Prostate gland (tissue), 2 donors: Measurements from ENCODE around the gene ATRN. TPM values are rescaled to one million over a fixed set of nuclear protein-coding genes. Genes with fewer than 3 reads are reported as not detected.

Source experiments
- DNase-seq: peaks from one replicate; pipeline ENCODE4 v3.0.0-alpha.2; 2019; ENCODE audit warnings: low spot score
- H3K27ac ChIP-seq, 2 donors: fragments of 200-600 bp; sonication (generic); 2 replicates each; pipeline ENCODE4 v1.5.1; 2017 to 2019
- H3K27me3 ChIP-seq: fragments of 200-600 bp; sonication (generic); replicated peaks from 2 replicates; pipeline ENCODE4 v1.5.1; 2019; ENCODE audit not compliant: insufficient read depth
- H3K36me3 ChIP-seq, 2 donors: fragments of 200-600 bp; sonication (generic); 1 replicate in 1 of 2; 2 replicates in 1 of 2; pipeline versions ENCODE4 v1.5.1 to v1.8.1; 2017 to 2019
- H3K4me1 ChIP-seq: fragments of 200-600 bp; sonication (generic); replicated peaks from 2 replicates; pipeline ENCODE4 v1.5.1; 2019
- H3K4me3 ChIP-seq, 2 donors: fragments of 200-600 bp; sonication (generic); 2 replicates each; pipeline ENCODE4 v1.5.1; 2017 to 2019
- H3K9me3 ChIP-seq: fragments of 200-600 bp; sonication (generic); 2 replicates; pipeline ENCODE4 v1.5.1; 2017
- CTCF ChIP-seq, 4 experiments: fragments of 200-600 bp in 2 of 4; fragments of 450-650 bp in 2 of 4; sonication (generic) in 2 of 4; IDR thresholded peaks; 1 replicate in 3 of 4; 2 replicates in 1 of 4; pipeline ENCODE4 v1.5.1; 2016 to 2019; ENCODE audit warnings: antibody characterized with exemption in 4 of 4, mild to moderate bottlenecking in 2 of 4, moderate library complexity in 2 of 4
- POLR2A ChIP-seq: fragments of 450-650 bp; IDR thresholded peaks from one replicate; pipeline ENCODE4 v1.6.1; 2016; ENCODE audit warnings: antibody characterized with exemption, mild to moderate bottlenecking
- POLR2AphosphoS5 ChIP-seq: sonication (generic); formaldehyde crosslinking; IDR thresholded peaks from one replicate; pipeline ENCODE4 v1.6.1; 2017; ENCODE audit warnings: antibody characterized with exemption
- WGBS: methylation state at CpG from one replicate; pipeline ENCODE4 v1.1.5; 2018; 5-methylcytosine and 5-hydroxymethylcytosine counted together
- intact Hi-C: fragments of 100-400 bp; cut with DNase I; formaldehyde crosslinking; loops from one replicate; pipeline ENCODE4 v1.14.2; 2022
- total RNA-seq, 2 donors: library from RNA; depleted of rRNA; stranded (reverse); fragments of >200 nt; gene quantifications; one replicate each; pipeline ENCODE4 v1.1.0, GENCODE V29; 2016

Gene ATRN
- total RNA-seq, 2 donors from 2014 or later, result 34.6 to 38.1 TPM

- Histone ChIP-seq H3K4me3 (no peak overlapping the region), H3K27me3 (no peaks in the 10 kb centered on the region), H3K27ac (no peak overlapping the region), H3K4me1 (no peaks in the 10 kb centered on the region), H3K36me3 (no peaks in the 10 kb centered on the region), H3K9me3 (no peaks in the 10 kb centered on the region)
- intact Hi-C loops, result no loop called here
- DNase-seq, result no peak
- WGBS, result 100% methylated on average over 1 of the region's 1 CpG
- TF ChIP-seq POLR2AphosphoS5, result no peak
- TF ChIP-seq CTCF (IDR thresholded peaks at IDR 0.05), result no peak
- TF ChIP-seq POLR2A, result no peak
Observed at GRCh38 chr20:3577366-3577765, 106.5 kb downstream of the ATRN start.

- no peak overlapping the region for H3K27ac ChIP-seq
- 89% methylated on average over 3 of the region's 3 CpGs for WGBS
- TF ChIP-seq POLR2A, result no peak
- no peak for TF ChIP-seq POLR2AphosphoS5
- no peak for TF ChIP-seq CTCF (IDR thresholded peaks at IDR 0.05)
- H3K9me3 ChIP-seq, result no peaks in the 10 kb centered on the region
- H3K4me3 ChIP-seq, result no peak overlapping the region
- intact Hi-C loops, result no loop called here
- H3K36me3 ChIP-seq, result no peaks in the 10 kb centered on the region
- H3K4me1 ChIP-seq, result no peaks in the 10 kb centered on the region
- H3K27me3 ChIP-seq, result no peaks in the 10 kb centered on the region
- no peak for DNase-seq
Observed at GRCh38 chr20:3580412-3580811, 109.6 kb downstream of the ATRN start.

- Histone ChIP-seq H3K27me3 (no peaks in the 10 kb centered on the region), H3K36me3 (no peaks in the 10 kb centered on the region), H3K9me3 (no peaks in the 10 kb centered on the region), H3K4me1 (no peaks in the 10 kb centered on the region), H3K27ac (no peak overlapping the region), H3K4me3 (no peak overlapping the region)
- 88% methylated on average over 7 of the region's 7 CpGs for WGBS
- intact Hi-C loops, result no loop called here
- no peak for DNase-seq
- no peak for TF ChIP-seq POLR2AphosphoS5
- no peak for TF ChIP-seq POLR2A
- TF ChIP-seq CTCF (IDR thresholded peaks at IDR 0.05), result no peak
Observed at GRCh38 chr20:3583765-3584164, 112.9 kb downstream of the ATRN start.

- H3K27me3 ChIP-seq, result no peaks in the 10 kb centered on the region
- H3K4me3 ChIP-seq, result no peak overlapping the region
- intact Hi-C loops, result no loop called here
- no peak overlapping the region for H3K27ac ChIP-seq
- DNase-seq, result no peak
- H3K36me3 ChIP-seq, result no peaks in the 10 kb centered on the region
- no peaks in the 10 kb centered on the region for H3K9me3 ChIP-seq
- WGBS, result 97% methylated on average over 1 of the region's 1 CpG
- H3K4me1 ChIP-seq, result no peaks in the 10 kb centered on the region
- TF ChIP-seq POLR2A, result no peak
- TF ChIP-seq CTCF (IDR thresholded peaks at IDR 0.05), result no peak
- TF ChIP-seq POLR2AphosphoS5, result no peak
Observed at GRCh38 chr20:3586093-3586492, 115.3 kb downstream of the ATRN start.

- no peaks in the 10 kb centered on the region for H3K36me3 ChIP-seq
- no peaks in the 10 kb centered on the region for H3K9me3 ChIP-seq
- H3K27ac ChIP-seq, result no peak overlapping the region
- 100% methylated on average over 1 of the region's 1 CpG for WGBS
- H3K27me3 ChIP-seq, result no peaks in the 10 kb centered on the region
- intact Hi-C loops, result no loop called here
- TF ChIP-seq POLR2A (no peak), POLR2AphosphoS5 (no peak), CTCF (IDR thresholded peaks at IDR 0.05) (no peak)
- no peak overlapping the region for H3K4me3 ChIP-seq
- no peak for DNase-seq
- H3K4me1 ChIP-seq, result no peaks in the 10 kb centered on the region
Observed at GRCh38 chr20:3590164-3590563, 119.3 kb downstream of the ATRN start.
